Stimulated activated CD4-positive, alpha-beta T cell treated with anti-CD3 and anti-CD28 coated beads, Interleukin-15, amount 100 ng/mL, for 1 hour (primary cell): ENCODE data around the gene ZSWIM5.
A peak's percentile ranks its signal among the peaks of the same experiment; 100 is the strongest.

Experiments
- DNase-seq, 2 donors: peaks; one replicate each; pipeline ENCODE4 v3.0.0-alpha.2; 2020; ENCODE audit warnings: low read depth in 1 of 2, low spot score in 1 of 2

ZSWIM5 gene

DNA sequence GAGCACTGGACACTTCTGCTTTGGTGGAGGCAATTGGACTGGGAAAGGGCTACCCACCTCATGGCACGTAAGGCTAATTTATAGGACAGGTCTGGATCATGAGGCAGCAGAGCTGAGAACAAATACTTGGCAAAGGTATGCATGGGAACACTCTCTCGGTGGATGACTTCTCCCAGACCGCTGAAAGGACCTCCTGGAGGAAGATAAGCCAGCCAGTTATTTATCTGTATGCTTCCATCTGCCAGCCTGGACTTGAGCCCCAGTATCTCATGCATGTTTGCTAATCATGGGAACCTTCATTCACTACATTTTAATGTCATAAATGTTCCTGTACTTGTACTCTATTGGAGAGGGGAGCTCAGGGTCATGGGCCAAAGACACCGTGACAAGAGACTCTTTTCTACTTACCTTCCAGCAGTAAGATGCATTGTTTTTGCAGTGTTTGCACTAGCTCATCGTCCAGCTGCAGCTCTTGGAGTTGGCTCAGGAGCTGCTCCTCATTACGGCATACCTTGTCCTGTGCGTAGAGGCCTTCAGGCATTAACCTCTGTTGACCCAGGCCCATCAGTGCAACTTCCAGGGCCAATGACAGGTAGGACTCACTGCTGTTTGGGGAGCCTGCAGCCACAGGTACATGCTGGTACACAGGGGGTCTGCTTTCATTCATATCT is 170.6 kb downstream of the ZSWIM5 start:
- DNase-seq: no peak

DNA sequence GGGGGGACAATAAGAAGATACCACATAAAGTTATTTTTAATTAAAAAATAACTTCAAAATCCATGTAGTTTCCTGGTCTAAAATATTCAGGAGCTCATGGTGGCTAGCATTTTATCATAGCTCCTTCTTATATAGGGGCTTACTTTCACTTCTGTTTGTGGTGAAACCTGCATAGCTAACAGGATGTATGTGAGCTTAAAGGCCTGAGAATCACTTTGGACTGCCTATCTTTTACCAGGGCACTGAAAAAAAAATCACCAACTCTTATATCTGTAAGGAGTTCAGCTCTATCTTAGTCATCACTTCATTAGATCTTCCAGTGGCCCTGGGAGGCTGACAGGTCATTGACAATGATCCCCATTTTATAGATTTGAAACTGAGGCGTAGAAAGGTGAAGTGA is 173.0 kb downstream of the ZSWIM5 start:
- DNase-seq: no peak

DNA sequence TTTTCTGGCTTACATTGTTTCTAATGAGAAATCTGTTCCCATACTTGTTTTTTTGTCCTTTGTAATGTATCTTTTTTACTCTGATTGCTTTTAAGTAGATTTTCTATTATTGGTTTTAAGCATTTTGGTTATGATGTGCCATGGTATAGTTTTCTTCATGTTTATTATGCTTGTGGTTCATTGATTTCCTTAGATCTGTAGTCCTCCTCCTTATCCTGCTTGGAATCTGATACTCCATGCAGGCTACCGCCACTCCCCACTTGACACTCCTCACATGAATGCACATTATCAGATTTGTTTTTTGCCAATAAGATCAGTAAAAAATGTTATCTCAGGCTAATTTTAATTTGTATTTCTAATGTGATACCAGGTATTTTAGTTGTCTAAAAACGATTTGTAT is 173.6 kb downstream of the ZSWIM5 start:
- DNase-seq: no peak

DNA sequence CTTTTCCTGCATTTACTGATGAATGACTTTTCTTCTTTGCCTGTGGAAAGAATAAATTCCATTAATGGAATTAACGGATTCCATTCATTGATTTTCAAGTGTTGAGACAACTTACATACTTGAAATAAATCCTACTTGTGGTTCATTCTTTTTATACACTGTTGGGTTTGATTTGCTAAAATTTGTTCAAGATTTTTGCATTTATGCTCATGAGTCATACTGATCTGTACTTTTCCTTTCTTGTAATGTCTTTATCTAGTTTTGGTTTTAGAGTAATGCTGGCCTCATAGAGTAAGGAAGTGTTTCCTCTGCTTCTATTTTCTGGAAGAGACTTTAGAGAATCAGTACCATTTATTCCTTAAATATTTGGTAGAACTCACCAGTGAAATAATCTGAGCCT is 180.0 kb downstream of the ZSWIM5 start:
- DNase-seq: no peak

DNA sequence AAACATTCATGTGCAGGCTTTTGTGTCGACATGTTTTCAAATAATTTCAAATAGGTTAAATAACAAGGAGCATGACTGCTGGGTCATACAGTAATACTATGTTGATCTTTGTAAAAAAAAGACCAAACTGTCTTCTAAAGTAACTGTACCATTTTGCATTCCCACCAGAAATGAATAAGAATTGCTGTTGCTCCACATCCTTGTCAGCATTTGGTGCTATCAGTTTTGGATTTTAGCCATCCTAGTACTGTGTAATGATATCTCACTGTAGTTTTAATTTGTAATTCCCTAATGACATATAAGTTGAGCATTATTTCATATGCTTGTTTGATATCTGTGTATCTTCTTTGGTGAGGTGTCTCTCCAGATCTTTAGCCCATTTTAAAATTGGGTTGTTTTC is 182.7 kb downstream of the ZSWIM5 start:
- no peak for DNase-seq

DNA sequence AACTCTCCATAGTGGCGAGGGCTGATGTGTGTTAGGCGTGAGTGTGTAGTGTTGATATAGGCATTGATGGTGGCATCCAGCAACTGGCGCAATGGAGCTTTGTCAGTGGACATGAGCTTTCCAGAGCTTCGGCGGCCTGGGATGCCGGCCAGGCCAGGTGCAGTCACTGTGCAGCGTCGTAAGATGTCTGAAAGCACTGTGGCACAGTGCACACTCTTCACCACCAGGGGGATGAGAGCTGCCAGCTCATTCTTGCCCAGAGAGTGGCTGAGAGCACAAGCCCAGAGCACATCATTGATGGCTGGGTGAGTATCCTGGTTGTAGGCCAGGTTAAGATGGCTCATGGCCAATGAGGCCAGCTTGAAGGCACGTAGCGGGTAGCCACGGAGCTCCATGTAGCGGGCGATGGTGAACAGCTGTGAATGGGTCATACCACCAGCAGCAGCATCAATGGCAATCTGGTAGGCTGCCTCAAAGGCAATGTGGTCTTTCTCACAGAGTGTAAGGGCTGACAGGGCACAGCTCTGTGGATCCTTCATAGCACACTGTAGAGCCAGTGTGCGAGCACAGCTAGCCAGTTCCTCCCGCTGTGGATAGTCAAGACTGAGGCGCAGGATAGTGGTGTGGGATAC is 187.7 kb downstream of the ZSWIM5 start:
- DNase-seq: peak; percentile 31 to 50

DNA sequence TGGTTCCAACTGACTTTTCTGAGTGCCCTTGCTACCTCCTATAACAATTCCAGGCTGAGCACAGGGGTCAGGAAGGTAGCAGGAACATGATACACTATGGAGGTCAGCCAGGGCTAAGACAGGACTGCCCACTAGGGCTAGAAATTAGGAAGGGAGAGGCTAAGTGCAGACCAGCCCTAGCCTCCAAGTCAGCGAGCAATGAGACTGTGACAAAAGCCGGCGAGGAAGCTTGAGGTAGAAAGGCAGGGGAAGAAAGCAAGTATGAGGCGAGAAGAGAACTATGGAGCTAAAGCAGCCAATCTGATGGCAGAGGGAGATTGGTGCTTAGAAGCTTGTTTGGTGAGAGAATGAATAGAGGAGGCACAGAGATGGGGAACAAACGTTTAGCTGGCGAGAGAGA is 189.6 kb downstream of the ZSWIM5 start:
- no peak for DNase-seq

DNA sequence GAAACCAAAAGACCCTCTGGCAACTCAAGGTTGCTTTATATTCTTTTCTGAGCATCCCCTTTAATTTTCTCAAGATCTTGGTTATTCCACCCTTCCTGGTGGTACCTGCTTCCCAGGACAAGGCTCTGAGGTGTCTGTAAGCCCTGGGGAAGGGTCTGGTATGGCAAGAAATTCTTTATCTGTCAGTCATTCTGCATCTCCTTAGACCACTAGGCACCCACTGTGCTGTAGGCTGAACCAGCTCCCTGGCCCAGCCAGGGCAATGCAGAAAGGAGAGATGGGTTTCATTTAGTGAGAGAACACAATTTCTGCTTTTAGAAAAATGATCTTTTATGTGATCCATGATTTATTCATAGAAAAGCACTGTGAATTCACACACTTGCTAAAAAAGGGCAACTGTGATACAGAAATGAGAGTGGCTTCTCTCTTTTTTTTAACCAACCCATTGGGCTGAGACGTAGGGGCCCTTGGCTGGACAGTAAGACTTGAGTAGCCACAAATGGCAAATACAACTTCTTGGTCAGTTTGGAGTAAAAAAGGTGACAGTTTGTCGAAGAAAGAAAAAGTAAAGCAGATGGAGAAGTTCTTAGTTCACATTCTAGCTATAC is 190.2 kb downstream of the ZSWIM5 start:
- DNase-seq: no peak

DNA sequence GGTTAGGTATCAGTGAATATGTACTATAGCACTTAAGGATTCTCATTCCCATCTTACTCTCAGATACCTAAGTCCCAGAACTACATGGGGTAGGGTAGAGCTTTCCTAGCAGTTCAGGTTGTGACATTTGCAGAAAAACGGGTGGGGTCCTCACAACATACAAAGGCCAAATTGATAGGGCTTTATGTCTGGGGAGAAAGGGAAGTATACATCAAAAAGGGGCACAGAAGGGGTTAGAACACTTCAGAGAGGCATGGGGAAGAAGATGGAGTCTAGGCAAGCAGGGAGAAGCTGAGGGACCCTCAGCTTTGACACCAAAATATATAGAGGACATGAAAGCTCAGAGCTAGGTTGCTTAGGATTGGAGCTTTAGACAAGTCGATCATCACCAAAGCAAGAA is 190.7 kb downstream of the ZSWIM5 start:
- DNase-seq: no peak

DNA sequence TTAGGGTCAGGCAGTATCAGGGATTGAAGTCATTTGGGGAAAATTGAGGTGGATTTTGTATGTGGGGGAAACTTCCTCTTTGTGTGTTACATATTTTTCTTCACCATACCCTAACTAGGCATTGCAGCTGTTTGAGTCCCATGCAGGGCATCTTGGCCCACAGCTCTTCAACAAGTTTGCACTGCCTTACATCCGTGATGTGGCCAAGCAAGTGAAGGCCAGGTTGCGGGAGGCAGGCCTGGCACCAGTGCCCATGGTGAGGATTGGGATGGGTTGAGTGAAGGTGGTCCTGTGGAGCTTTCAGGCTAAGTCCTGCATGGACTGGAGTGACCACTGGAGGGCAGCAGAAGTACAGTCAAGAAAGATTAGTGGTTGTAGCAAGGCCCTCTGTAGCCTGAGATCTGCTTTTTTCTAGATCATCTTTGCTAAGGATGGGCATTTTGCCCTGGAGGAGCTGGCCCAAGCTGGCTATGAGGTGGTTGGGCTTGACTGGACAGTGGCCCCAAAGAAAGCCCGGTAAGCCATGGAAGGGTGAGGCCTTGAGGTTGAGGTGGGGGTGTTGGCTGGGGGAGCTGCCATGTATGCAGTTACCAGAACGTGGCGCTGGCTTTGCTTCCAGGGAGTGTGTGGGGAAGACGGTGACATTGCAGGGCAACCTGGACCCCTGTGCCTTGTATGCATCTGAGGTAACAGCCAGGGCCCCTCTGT is 191.9 kb downstream of the ZSWIM5 start:
- peak; percentile 54 to 62 for DNase-seq

DNA sequence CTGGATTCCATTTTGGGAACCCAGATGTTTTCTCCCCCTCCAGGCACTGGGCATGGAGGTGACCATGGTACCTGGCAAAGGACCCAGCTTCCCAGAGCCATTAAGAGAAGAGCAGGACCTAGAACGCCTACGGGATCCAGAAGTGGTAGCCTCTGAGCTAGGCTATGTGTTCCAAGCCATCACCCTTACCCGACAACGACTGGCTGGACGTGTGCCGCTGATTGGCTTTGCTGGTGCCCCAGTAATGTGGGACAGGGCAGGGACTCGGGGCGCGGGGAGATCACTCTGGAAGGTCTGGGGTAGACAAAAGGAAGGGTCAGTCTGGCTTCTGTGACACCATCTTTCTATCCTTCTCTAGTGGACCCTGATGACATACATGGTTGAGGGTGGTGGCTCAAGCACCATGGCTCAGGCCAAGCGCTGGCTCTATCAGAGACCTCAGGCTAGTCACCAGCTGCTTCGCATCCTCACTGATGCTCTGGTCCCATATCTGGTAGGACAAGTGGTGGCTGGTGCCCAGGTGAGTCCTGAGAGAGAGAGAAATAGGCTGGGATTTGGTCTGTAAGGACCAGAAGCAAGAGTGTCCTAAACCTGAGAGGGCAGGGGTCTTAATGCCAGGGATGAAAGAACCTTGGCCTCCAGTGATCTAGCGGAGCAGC is 192.7 kb downstream of the ZSWIM5 start:
- DNase-seq: no peak

DNA sequence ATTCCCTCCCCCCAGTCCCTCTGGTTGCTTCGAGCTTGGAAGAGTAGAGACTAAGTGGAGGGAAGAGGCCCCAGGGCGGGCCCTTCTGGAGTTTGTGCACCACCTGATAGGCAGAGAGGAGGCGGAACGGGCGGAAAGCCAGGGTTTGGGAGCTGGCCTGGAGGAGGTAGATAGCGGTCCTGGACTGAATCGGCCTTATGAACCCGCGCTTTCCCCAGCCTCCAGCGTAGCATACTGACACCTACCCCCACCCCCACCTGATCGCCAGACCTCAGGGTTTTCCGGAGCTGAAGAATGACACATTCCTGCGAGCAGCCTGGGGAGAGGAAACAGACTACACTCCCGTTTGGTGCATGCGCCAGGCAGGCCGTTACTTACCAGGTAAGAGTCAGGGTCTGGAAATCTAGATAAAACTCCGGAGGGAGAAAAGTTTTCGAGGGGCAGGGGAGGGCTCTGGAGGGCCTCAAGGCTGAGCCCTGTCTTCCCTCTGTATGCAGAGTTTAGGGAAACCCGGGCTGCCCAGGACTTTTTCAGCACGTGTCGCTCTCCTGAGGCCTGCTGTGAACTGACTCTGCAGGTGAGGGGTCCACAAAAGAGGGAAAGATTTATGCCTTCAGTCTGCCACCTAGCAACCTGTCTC is 193.6 kb downstream of the ZSWIM5 start:
- DNase-seq: peak in 1 of 2 donors; percentile 23

DNA sequence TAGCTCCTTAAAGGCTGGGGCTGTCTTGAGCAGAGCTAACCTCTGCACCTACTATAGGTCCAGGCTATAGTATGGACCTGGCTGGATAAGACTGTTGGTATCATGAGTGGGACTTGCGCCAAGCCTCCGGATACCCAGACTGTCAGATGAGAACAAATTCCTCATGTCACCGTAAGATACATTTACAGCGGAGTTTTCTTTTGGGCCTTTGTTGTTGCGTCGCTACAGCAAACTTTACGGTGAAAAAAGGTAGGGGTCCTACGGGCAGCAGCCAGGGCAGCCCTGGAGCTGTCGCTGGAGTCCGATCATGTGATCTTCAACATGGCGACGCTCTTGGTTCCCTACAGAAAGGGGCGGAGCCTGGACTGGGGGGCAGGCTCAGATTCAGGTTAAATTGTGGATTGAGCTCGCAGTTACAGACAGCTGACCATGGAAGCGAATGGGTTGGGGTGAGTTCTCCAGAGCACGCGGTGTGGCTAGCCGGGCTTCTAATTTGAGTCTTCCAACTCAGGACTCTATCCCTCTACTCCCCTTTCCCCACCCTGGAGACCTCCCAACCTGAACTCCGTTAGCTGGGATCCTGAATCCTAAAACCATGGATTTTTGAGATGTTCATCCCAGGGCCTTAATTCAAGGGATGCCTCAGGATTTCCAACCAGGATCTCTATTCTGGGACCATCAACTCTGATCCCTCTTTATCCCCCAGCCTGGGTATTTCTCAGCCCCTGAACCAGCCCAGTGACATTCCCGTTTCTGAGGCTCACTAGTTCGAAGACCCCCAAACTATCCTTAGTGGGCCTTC is 194.4 kb downstream of the ZSWIM5 start, which contains the start of gene UROD:
UROD (plus strand) TSS at position 418 of the 802 bp plus-strand sequence; CDS start at position 430, 12 bp downstream.
- peak; percentile 71 to 78 for DNase-seq

DNA sequence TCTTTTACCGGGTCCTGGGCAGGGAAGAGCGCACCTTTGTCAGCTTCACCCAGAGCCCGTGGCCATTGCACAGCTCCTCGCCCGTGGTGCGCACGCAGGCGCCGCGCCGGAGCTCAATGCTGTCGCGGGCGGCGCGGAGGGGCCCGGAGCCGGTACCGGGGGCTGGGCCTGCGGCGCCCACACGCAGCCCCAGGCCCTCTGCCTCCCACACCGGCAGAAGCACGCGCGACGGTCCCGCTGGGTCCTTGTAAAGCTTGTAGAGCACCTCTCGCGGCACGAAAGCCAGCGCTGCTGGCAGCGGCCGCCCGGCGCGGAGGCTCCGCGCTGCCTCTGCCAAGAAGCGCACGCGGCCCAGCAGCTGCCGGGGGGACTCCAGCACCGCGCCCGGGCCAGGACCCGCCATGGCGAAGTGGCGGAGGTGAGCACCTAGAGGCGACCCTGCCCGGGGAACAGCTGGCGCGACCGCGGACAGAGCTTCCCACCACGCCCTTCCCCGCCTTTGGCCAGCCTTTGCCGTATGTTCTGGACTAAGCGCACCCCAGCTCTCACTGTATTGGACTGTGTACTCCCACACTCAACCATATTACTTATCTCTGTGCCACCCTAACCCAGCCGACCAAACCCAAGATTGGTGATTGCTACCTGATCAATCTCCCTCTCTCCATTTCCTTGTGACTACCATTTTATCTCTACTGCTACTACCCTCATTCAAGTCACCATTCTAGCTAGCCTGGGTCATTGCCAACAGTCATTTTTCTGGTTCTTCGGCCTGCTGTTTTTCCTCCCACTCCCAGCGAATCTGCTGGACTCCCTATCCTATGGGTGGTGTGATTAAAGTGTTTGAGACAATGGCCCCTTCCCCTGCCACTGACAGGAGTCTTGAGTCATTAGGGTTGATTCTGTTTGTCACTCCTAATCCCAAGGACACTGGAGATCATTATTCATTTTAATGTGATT is 195.3 kb downstream of the ZSWIM5 start, which contains the start of gene HECTD3:
HECTD3 (minus strand) TSS at position 470 of the 957 bp plus-strand sequence; CDS start at position 403, 67 bp downstream.
- peak; percentile 44 to 47 for DNase-seq

DNA sequence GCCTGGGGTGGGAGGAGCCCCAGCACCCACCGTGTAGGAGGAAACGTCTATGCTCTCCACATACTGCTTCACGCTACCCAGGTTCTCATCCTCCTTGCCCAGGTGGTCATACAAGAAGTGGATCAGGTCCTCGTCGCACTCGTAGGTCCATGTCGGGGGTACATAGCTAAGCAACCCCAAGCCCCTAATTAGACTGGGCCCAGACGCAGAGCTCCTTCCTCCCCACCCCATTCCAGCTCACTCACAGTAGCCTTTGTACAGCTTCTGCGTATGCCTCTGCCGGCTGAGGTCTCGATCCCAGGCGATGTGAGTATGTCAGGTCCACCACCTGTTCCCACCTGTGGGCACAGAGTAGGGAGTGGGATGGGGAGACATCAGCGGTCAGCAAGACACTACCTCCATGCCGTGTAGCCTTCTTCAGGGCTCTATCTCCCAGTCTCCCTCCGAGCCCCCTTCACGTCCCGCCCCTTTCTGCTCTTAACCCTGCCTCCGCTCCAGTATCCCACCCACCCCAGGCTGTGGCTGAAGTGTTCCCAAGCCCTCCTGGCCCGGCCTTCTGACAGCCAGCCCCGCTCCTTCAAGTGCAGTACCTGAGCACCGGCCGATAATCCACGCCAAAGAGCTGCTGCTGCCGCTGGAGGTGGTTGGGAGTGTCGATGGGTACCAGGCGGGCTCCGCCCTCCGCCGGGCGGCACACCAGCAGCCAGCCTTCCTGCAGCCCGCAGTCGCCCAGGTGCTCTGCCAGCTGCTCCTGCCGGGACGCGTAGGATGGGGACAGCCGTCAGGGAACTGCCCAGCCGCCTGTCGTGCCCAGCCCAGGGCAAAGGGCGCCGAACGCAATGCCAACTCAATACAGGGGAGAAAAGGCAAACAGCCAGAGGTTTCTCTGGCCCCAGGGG is 196.2 kb downstream of the ZSWIM5 start:
- peak in 1 of 2 donors; percentile 16 for DNase-seq

DNA sequence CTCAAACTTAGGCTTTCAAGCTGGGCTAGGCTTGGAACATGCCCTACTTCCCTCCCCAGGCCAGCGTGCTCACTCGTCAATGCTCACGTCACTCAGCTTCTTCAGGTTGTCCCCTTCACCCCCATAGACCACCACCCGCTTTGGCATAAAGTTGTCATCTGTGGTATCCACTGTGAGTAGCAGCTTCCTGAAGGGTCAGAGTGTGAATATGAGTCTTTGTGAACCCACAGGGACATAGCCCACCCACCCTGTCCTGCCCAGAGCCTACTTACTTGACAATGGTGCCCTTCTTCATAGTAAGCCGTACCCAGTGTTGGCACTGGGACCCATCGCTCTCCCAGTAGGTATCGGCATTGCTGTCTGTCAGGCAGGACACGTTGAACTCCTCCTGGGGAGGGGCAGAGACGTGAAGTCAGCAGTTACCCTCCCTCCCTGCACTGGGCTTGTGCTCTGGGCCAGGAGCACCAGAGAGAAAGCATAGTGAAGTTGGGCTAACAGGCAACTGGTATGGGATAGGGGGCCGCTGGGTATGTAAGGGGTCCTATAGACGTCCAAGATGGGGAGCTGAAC is 197.0 kb downstream of the ZSWIM5 start:
- no peak for DNase-seq

DNA sequence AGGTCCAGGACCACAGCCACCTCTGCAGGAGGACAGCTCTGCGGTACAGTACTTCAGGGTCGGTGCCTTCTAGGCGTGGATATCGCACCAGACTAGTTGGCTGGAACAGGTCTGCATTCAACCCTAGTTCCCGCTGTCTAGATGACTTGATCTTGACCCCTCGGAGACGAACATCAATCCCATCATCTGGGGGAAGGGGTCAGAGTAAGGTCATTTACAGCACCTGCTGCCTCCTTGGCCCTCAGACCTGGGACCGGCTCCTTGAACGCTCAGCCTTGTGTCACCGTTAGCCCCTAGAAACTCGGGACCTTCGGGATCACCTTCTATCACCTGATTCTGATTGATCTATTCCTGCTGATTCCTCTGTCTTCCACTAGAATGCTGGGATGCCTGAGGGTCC is 197.9 kb downstream of the ZSWIM5 start:
- no peak for DNase-seq
